AG09309 (cell line): Measurements from ENCODE around the gene TGDS.

Experiments
- DNase-seq: peaks from one replicate; pipeline ENCODE4 v3.0.0-alpha.2; 2010; ENCODE audit warnings: low read depth
- H3K4me3 ChIP-seq: 2 replicates; pipeline ENCODE4 v1.5.1; 2011; ENCODE audit warnings: mild to moderate bottlenecking, low read depth, low read length, moderate library complexity; ENCODE audit not compliant: control insufficient read depth
- TF ChIP-seq, protein P1 (sequence below): IDR thresholded peaks from 2 replicates; pipeline ENCODE4 v1.5.1; 2011; ENCODE audit warnings: mild to moderate bottlenecking, low read depth, low read length, inconsistent platforms; ENCODE audit not compliant: insufficient read depth, control insufficient read depth; ENCODE audit errors: missing control alignments

TGDS gene

GRCh38 chr13:94630858-94631257 lies 34.9 kb upstream of the TGDS start:
- no peak overlapping the region for H3K4me3 ChIP-seq
- TF ChIP-seq, protein P1, sequence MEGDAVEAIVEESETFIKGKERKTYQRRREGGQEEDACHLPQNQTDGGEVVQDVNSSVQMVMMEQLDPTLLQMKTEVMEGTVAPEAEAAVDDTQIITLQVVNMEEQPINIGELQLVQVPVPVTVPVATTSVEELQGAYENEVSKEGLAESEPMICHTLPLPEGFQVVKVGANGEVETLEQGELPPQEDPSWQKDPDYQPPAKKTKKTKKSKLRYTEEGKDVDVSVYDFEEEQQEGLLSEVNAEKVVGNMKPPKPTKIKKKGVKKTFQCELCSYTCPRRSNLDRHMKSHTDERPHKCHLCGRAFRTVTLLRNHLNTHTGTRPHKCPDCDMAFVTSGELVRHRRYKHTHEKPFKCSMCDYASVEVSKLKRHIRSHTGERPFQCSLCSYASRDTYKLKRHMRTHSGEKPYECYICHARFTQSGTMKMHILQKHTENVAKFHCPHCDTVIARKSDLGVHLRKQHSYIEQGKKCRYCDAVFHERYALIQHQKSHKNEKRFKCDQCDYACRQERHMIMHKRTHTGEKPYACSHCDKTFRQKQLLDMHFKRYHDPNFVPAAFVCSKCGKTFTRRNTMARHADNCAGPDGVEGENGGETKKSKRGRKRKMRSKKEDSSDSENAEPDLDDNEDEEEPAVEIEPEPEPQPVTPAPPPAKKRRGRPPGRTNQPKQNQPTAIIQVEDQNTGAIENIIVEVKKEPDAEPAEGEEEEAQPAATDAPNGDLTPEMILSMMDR = no peak
- no peak for DNase-seq

GRCh38 chr13:94623316-94623715 lies 27.4 kb upstream of the TGDS start:
- no peak for DNase-seq
- TF ChIP-seq, protein P1 = no peak

DNA sequence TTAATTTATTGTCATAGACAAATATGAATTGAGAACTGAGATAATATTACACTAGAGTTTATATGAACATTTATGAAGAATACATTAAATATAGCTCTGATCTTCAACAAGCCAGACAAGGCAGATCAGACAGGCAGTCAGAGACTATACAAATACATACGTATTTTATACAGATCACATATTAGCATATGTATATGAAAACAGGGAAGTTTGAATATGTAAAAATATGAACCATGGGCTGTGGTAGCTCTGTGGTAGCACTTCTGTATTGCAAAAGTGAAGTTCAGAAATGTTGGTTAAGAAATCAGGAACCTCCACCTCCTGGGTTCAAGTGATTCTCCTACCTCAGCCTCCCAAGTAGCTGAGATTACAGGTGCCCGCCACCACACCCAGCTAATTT lies 26.4 kb upstream of the TGDS start:
- TF ChIP-seq, protein P1 = no peak
- DNase-seq = no peak
- H3K4me3 ChIP-seq = no peak overlapping the region

More at GRCh38 chr13:94623316-94623715, 27.4 kb upstream of the TGDS start:
- H3K4me3 ChIP-seq = no peak overlapping the region

DNA sequence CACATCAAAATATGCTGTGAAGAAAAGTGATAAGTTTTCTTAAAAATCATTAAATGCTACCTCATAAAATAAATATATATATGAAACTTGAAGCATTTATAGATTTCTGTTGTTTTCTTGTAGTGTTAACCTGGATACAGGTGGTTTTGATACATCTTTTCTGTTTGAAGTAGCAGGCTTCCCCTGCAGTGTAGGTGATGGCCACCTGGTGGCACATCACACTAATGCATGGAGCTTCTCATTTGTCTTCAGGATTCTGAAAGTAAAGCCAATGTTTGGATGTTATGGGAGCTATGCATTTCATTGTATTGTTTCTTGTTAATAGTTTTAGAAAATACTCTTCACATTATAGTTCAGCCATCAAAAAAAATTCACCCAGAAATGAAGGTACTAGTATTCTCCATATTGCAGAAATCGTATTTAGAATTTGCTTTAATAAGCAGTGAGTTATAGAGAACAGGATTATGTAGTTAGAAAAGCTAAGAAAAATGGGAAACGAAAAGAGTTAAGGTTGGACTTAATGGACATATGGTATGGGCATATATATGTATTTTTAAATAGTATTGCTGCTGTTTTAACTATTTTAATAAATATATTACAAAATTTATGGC lies 24.4 kb upstream of the TGDS start:
- no peak overlapping the region for H3K4me3 ChIP-seq
- TF ChIP-seq, protein P1 = peak; percentile 74
- DNase-seq = no peak

GRCh38 chr13:94617389-94618000 lies 21.5 kb upstream of the TGDS start:
- no peak for DNase-seq
- TF ChIP-seq, protein P1 = peak; percentile 53
- H3K4me3 ChIP-seq = no peak overlapping the region

- DNase-seq = no peak
- H3K4me3 ChIP-seq = no peak overlapping the region
These were observed 17.1 kb upstream of the TGDS start for GRCh38 chr13:94613051-94613450.

More at GRCh38 chr13:94613051-94613450, 17.1 kb upstream of the TGDS start:
- TF ChIP-seq, protein P1 = no peak
